K562 (cell line): Measurements from ENCODE around the gene UBR3. TPM values are rescaled to one million over a fixed set of nuclear protein-coding genes. Genes with fewer than 3 reads are reported as not detected.

Experiments used
- CBX8 ChIP-seq: fragments of 200-600 bp; sonication (generic); IDR thresholded peaks from 2 replicates; pipeline ENCODE4 v1.6.1; 2012; ENCODE audit warnings: borderline replicate concordance, mixed run types, low read depth, mild to moderate bottlenecking, moderate library complexity, mixed read lengths, low read length, control low read depth, inconsistent platforms; ENCODE audit not compliant: poor library complexity, severe bottlenecking; ENCODE audit errors: extremely low read depth
- CHD2 ChIP-seq: IDR thresholded peaks from 2 replicates; pipeline ENCODE4 v1.6.1; 2011; ENCODE audit warnings: low read depth, low read length
- CREM ChIP-seq: IDR thresholded peaks from 2 replicates; pipeline ENCODE4 v1.6.1; 2014; ENCODE audit warnings: antibody characterized with exemption, low read depth
- HDAC6 ChIP-seq: IDR thresholded peaks from 2 replicates; pipeline ENCODE4 v1.6.1; 2012; ENCODE audit warnings: low read depth, mild to moderate bottlenecking, control low read depth, inconsistent platforms, low read length, moderate library complexity
- NELFE ChIP-seq: IDR thresholded peaks from 2 replicates; pipeline ENCODE4 v1.6.1; 2011; ENCODE audit warnings: mild to moderate bottlenecking; ENCODE audit not compliant: insufficient read depth, insufficient read length
- NR2C2 ChIP-seq, 2 experiments: fragments of 200-800 bp in 1 of 2; sonication (Bioruptor generic) in 1 of 2; sonication (generic) in 1 of 2; formaldehyde crosslinking in 1 of 2; IDR thresholded peaks; 2 replicates each; pipeline versions ENCODE4 v1.6.1 to v1.8.0; 2016 to 2022; ENCODE audit warnings: mild to moderate bottlenecking in 1 of 2, missing compliant biosample characterization in 1 of 2, missing genetic modification characterization in 1 of 2, missing genetic modification reagents in 1 of 2
- RBM17 ChIP-seq: fragments of 200-400 bp; formaldehyde crosslinking; IDR thresholded peaks from 2 replicates; pipeline ENCODE4 v1.6.1; 2017; ENCODE audit warnings: low read depth, mild to moderate bottlenecking, low read length, borderline replicate concordance
- SLC30A9 ChIP-seq: fragments of 250-450 bp; sonication (Bioruptor Pico); IDR thresholded peaks from 2 replicates; pipeline ENCODE4 v1.8.0; 2022; ENCODE audit warnings: mild to moderate bottlenecking, moderate library complexity
- ZKSCAN3 ChIP-seq: fragments of 250-450 bp; sonication (Bioruptor Pico); IDR thresholded peaks from 2 replicates; pipeline ENCODE4 v1.4.0; 2020
- ZNF444 ChIP-seq: fragments of 250-450 bp; sonication (Bioruptor Pico); IDR thresholded peaks from 2 replicates; pipeline ENCODE4 v1.4.0; 2020; ENCODE audit warnings: mild to moderate bottlenecking, moderate library complexity
- ZNF57 ChIP-seq: fragments of 450-650 bp; formaldehyde crosslinking; IDR thresholded peaks from 2 replicates; pipeline ENCODE4 v1.4.0; 2020; ENCODE audit warnings: mild to moderate bottlenecking, moderate library complexity
- polyA plus RNA-seq, 8 experiments: library from polyadenylated mRNA; depleted of rRNA in 4 of 8; stranded (reverse) in 5 of 8; unstranded in 3 of 8; fragments of >200 nt; fragmentation: Nextera tagmentation in 2 of 8; fragmentation: Illumina TruSeq in 1 of 8; extraction: Ambion mirVana in 2 of 8; extraction: Trizol in 1 of 8; gene quantifications; 2 replicates each; pipeline versions ENCODE4 v1.2.1 to v1.2.3, GENCODE V29; 2011 to 2014; ENCODE audit warnings: inconsistent platforms in 1 of 8, missing spikeins in 1 of 8
- total RNA-seq, 7 experiments: library from RNA; depleted of rRNA in 6 of 7; stranded (reverse); fragments of >200 nt in 6 of 7; fragmentation: Illumina TruSeq in 2 of 7; extraction: Trizol in 2 of 7; gene quantifications; 2 replicates each; pipeline versions ENCODE4 v1.2.1 to v1.2.3, GENCODE V29; 2011 to 2021; ENCODE audit warnings: low replicate concordance in 1 of 7
- TF ChIP-seq, protein P1 (sequence below): fragments of 450-650 bp; formaldehyde crosslinking; conservative IDR thresholded peaks from 2 replicates; pipeline ENCODE4 v1.4.0; 2022; ENCODE audit warnings: mild to moderate bottlenecking, missing genetic modification characterization
- TF ChIP-seq, protein P2 (sequence below): fragments of 450-650 bp; IDR thresholded peaks from 2 replicates; pipeline ENCODE4 v1.6.1; 2014; ENCODE audit warnings: low read depth, mild to moderate bottlenecking, moderate library complexity, borderline replicate concordance
- TF ChIP-seq, protein P3 (sequence below), 2 experiments: fragments of 450-650 bp in 1 of 2; sonication (generic) in 1 of 2; formaldehyde crosslinking in 1 of 2; IDR thresholded peaks; 2 replicates each; pipeline versions ENCODE4 v1.7.1 to v1.9.0; 2016 to 2022; ENCODE audit warnings: inconsistent platforms in 1 of 2, mild to moderate bottlenecking in 1 of 2, missing genetic modification reagents in 1 of 2

The UBR3 gene
- total and polyA plus RNA-seq, 9 of the 15 experiments (the other 6 are each of a cell fraction or from before 2014, with no cell fraction given), result 14.4 to 63.5 (median 40.4) TPM

DNA sequence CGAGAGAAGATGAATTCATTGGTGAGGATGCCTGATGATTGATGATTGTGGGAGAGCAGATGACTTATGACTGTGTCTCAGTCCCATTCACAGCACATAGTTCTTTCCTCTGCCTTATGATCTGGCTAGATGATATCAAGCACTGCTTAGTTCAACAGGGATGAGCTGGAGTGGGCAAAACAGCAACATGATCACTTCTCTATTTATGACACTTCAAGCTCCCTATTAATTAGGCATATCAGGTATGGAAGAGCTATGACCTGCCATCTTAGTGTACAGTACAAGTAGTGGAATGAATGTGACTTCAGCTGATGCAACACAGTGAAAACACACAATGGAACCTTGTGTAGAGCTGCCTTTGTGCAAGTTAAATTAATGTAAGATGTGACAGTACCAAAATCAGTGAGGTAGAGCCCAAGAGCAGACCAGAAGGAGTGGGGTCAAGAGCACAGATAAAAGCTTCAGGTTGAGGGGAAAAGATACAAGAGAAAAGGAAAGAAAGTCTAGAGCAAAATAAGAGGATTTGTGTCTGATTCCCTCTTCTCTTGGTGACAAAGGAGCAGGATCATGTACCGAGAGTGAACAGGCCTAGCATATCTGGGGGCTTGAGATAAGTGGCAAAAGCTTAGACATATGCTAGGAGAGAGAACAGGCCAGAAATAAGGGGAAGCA lies 257.7 kb downstream of the UBR3 start (continued):
- TF ChIP-seq ZKSCAN3 (CRISPR knock-in tag) (no peak), HDAC6 (no peak), ZNF444 (CRISPR knock-in tag) (no peak), NR2C2 (CRISPR knock-in tag; IDR thresholded peaks at IDR 0.05) (no peak), NR2C2 (tag; IDR thresholded peaks at IDR 0.05) (peak; percentile 55), CHD2 (no peak), RBM17 (no peak), CBX8 (no peak), ZNF57 (CRISPR knock-in tag) (no peak), NELFE (no peak), SLC30A9 (no peak), CREM (no peak)
- TF ChIP-seq, protein P1, sequence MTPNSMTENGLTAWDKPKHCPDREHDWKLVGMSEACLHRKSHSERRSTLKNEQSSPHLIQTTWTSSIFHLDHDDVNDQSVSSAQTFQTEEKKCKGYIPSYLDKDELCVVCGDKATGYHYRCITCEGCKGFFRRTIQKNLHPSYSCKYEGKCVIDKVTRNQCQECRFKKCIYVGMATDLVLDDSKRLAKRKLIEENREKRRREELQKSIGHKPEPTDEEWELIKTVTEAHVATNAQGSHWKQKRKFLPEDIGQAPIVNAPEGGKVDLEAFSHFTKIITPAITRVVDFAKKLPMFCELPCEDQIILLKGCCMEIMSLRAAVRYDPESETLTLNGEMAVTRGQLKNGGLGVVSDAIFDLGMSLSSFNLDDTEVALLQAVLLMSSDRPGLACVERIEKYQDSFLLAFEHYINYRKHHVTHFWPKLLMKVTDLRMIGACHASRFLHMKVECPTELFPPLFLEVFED (CRISPR knock-in tag), result peak; percentile 13; the same call in 1 of the 2 replicates
- TF ChIP-seq, protein P2, sequence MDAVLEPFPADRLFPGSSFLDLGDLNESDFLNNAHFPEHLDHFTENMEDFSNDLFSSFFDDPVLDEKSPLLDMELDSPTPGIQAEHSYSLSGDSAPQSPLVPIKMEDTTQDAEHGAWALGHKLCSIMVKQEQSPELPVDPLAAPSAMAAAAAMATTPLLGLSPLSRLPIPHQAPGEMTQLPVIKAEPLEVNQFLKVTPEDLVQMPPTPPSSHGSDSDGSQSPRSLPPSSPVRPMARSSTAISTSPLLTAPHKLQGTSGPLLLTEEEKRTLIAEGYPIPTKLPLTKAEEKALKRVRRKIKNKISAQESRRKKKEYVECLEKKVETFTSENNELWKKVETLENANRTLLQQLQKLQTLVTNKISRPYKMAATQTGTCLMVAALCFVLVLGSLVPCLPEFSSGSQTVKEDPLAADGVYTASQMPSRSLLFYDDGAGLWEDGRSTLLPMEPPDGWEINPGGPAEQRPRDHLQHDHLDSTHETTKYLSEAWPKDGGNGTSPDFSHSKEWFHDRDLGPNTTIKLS, result 0 out of 2 replicates have a peak, but pooled peaks have one; percentile 21
- TF ChIP-seq, protein P3, sequence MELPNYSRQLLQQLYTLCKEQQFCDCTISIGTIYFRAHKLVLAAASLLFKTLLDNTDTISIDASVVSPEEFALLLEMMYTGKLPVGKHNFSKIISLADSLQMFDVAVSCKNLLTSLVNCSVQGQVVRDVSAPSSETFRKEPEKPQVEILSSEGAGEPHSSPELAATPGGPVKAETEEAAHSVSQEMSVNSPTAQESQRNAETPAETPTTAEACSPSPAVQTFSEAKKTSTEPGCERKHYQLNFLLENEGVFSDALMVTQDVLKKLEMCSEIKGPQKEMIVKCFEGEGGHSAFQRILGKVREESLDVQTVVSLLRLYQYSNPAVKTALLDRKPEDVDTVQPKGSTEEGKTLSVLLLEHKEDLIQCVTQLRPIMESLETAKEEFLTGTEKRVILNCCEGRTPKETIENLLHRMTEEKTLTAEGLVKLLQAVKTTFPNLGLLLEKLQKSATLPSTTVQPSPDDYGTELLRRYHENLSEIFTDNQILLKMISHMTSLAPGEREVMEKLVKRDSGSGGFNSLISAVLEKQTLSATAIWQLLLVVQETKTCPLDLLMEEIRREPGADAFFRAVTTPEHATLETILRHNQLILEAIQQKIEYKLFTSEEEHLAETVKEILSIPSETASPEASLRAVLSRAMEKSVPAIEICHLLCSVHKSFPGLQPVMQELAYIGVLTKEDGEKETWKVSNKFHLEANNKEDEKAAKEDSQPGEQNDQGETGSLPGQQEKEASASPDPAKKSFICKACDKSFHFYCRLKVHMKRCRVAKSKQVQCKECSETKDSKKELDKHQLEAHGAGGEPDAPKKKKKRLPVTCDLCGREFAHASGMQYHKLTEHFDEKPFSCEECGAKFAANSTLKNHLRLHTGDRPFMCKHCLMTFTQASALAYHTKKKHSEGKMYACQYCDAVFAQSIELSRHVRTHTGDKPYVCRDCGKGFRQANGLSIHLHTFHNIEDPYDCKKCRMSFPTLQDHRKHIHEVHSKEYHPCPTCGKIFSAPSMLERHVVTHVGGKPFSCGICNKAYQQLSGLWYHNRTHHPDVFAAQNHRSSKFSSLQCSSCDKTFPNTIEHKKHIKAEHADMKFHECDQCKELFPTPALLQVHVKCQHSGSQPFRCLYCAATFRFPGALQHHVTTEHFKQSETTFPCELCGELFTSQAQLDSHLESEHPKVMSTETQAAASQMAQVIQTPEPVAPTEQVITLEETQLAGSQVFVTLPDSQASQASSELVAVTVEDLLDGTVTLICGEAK (IDR thresholded peaks at IDR 0.05), result no peak
- TF ChIP-seq, protein P3 (CRISPR knock-in tag; IDR thresholded peaks at IDR 0.05), result no peak
